Measurements from ENCODE around the gene BOK. TPM values are rescaled to one million over a fixed set of nuclear protein-coding genes. Genes with fewer than 3 reads are reported as not detected.
"Not testable (repeated sequence)": the region's sequence is repeated elsewhere in the genome, so short reads cannot be mapped to it uniquely, and the experiment has no call there.

BOK gene
- total RNA-seq, 2 experiments from 2014 or later = not detected

DNA sequence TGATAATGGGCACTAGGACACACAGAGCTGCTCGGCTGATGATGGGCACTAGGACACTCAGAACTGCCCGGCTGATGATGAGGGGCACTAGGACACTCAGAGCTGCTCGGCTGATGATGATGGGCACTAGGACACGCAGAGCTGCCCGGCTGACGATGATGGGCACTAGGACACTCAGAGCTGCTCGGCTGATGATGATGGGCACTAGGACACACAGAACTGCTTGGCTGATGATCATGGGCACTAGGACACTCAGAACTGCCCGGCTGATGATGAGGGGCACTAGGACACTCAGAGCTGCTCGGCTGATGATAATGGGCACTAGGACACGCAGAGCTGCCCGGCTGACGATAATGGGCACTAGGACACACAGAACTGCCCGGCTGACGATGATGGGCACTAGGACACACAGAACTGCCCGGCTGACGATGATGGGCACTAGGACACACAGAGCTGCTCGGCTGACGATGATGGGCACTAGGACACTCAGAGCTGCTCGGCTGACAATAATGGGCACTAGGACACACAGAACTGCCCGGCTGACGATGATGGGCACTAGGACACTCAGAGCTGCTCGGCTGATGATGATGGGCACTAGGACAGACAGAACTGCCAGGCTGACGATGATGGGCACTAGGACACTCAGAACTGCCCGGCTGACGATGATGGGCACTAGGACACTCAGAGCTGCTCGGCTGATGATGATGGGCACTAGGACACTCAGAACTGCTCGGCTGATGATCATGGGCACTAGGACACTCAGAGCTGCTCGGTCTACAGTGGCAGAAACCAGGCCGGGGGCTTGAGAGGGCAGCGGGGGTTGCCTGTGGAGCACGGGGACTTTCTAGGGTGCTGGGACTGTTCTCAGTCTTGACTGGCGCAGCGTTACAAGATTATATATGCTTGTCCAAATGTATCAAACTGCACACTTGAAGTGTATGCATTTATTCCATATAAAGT is 32.2 kb downstream of the BOK start:
- CTCF ChIA-PET; H3K4me3 Mint-ChIP-seq; H3K27ac Mint-ChIP-seq; H3K27me3 Mint-ChIP-seq (ENCODE audit: low read depth); DNase-seq; H3K4me1 Mint-ChIP-seq (ENCODE audit: low read depth); POLR2A ChIA-PET; ATAC-seq: not testable (repeated sequence)
- H3K9me3 Mint-ChIP-seq (ENCODE audit: insufficient read depth) = peaks cover 14% of the 10 kb centered on the region
- peaks cover 35% of the 10 kb centered on the region for H3K36me3 Mint-ChIP-seq (ENCODE audit: low read depth)

DNA sequence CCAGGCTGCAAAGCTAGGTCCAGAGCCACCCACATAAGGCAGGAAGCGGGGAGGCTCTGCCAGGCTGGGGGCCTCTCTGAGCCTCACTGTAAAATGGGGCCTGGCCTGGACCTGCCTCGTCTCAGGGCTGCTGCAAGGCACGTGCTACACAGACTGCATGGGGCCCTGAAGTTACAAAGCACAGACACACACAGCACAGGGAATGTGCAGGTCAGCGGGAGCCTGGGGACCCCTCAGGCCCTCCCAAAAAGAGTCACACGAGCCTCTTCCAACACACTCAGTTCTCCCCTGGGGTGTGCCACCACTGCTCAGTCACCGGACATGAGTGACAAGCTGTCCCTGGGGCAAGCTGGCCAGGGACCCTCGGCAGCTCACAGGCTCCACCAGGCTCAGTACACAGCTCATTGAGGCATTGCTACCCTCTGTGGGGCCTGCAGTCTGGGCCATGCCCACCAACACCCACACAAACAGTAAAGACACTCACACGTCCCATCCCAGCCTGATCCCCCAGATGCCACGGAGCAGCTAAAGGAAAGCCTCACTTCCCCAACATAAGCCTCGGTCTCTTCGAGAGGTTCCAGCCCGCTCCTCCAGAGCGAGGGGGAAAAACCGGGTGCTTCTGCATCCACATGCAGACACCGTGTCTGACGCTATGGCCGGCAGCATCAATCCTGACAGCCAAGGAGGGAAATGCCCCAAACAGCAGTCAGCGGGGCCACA is 33.7 kb downstream of the BOK start:
- H3K27ac Mint-ChIP-seq = no peak overlapping the region
- H3K4me3 Mint-ChIP-seq = no peak overlapping the region
- ATAC-seq = no peak
- no peaks in the 10 kb centered on the region for H3K4me1 Mint-ChIP-seq (ENCODE audit: low read depth)
- H3K27me3 Mint-ChIP-seq (ENCODE audit: low read depth) = no peaks in the 10 kb centered on the region
- H3K36me3 Mint-ChIP-seq (ENCODE audit: low read depth) = peaks cover 22% of the 10 kb centered on the region
- H3K9me3 Mint-ChIP-seq (ENCODE audit: insufficient read depth) = peaks cover 4% of the 10 kb centered on the region
- ChIA-PET POLR2A (no interaction called here), CTCF (interaction anchor here (1.3 kb wide), 1 partner anchor 18 kb away, joined by 4 read pairs; no protein-coding TSS in a partner anchor)
- no peak for DNase-seq

DNA sequence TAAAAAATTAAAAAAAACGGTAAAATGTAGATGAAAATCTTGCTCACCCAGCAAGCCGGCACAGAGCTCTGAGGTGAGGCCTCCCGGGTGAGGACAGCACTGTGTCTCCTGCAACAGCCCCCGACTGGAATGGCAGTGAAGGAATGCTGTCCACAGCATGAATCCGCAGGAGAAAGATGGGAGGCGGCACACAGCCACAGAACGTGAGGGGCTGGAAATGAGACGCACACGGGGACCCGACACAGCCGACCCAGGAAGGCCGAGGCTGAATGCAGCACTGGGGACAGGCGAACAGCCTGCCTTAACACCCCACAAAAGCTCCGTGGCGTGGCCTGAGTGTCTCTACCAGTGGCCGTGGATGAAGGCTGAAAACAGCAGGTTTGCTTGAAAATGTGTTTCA is 34.7 kb downstream of the BOK start:
- POLR2A ChIA-PET = no interaction called here
- Mint-ChIP-seq H3K27ac (no peak overlapping the region), H3K4me3 (no peak overlapping the region)

DNA sequence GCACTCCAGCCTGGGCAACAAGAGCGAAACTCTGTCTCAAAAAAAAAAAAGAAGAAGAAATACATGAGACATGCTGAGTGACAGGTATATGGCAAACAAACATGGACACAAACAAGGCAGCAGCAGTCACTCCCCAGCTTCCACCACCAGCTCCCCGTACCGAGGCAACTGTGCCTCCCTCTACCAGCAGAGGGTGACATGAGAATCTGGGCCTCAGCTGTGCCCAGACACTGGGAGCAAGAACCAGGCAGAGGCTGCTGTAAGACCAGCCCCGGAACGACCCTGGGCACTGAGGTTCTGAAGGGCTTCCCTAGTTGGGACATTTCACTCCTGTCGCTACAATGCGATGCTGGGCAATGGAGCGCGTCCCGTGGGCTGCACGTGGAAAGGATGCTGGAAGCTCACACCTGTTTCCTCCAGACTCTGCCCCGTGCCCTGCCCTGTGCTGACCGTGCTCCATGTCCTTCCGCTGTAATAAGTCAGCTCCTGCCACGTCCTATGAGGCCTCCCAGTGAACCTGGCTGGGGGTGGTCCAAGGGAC is 37.1 kb downstream of the BOK start:
- ATAC-seq = no peak
- ChIA-PET POLR2A (no interaction called here), CTCF (interaction anchor here (0.7 to 1.2 kb wide), 2 partner anchors 14 to 42 kb away, joined by 3 to 5 read pairs; partner anchors contain the start of gene ATG4B)
- H3K27me3 Mint-ChIP-seq (ENCODE audit: low read depth) = no peaks in the 10 kb centered on the region
- no peaks in the 10 kb centered on the region for H3K9me3 Mint-ChIP-seq (ENCODE audit: insufficient read depth)
- H3K4me3 Mint-ChIP-seq = no peak overlapping the region
- no peak overlapping the region for H3K27ac Mint-ChIP-seq
- no peak for DNase-seq
- peaks cover 13% of the 10 kb centered on the region for H3K36me3 Mint-ChIP-seq (ENCODE audit: low read depth)
- H3K4me1 Mint-ChIP-seq (ENCODE audit: low read depth) = no peaks in the 10 kb centered on the region

More for the DNA sequence above, 34.7 kb downstream of the BOK start:
- Mint-ChIP-seq H3K9me3 (ENCODE audit: insufficient read depth) (no peaks in the 10 kb centered on the region), H3K27me3 (ENCODE audit: low read depth) (no peaks in the 10 kb centered on the region), H3K4me1 (ENCODE audit: low read depth) (no peaks in the 10 kb centered on the region), H3K36me3 (ENCODE audit: low read depth) (peaks cover 13% of the 10 kb centered on the region)
- no peak for DNase-seq
- no peak for ATAC-seq
- CTCF ChIA-PET = no interaction called here

DNA sequence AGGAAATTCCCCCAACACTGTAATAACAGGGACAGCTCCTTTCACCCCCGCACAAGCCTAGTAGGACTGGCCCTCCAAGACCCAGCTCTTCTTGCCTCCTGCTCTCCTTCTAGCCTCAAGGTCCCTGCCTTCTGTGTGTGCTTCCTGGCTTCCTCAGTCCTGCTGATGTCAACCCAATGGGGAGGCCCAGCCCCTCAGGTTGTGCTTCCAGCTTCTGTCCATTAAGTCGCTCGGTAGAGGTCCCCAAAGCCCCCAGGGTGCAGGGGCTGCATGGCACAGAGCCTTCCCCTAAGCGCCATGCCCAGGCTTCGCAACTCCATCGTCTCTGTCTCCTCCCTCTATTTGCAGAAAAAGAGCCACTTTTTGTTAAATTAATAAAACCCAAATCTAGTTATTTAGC is 39.0 kb downstream of the BOK start:
- ChIA-PET CTCF (interaction anchor here (1.0 to 3.4 kb wide), 2 partner anchors 12 to 40 kb away, joined by 3 to 17 read pairs; no protein-coding TSS in a partner anchor), POLR2A (no interaction called here)
- no peak overlapping the region for H3K27ac Mint-ChIP-seq
- H3K9me3 Mint-ChIP-seq (ENCODE audit: insufficient read depth) = no peaks in the 10 kb centered on the region
- no peaks in the 10 kb centered on the region for H3K27me3 Mint-ChIP-seq (ENCODE audit: low read depth)
- H3K36me3 Mint-ChIP-seq (ENCODE audit: low read depth) = peaks cover 18% of the 10 kb centered on the region
- no peak for DNase-seq
- no peaks in the 10 kb centered on the region for H3K4me1 Mint-ChIP-seq (ENCODE audit: low read depth)
- ATAC-seq = no peak
- H3K4me3 Mint-ChIP-seq = no peak overlapping the region

DNA sequence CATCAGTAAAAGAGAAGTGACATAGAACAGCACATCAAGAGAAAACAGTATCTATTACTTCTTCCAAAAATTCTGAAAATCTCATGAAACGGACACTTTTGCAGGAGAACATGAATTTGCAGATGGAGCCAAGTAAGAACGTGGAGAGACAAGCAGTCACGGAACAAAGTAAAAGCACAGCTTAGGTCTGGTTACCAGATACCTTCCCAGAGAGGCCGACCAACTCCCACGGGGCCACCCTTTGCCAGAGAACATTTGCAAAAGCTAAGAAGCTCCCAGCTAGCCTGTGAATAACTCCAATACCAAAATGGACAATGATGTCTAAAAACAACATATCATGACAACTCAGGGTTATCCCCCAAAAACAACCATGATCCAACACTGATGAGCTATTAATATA is 39.5 kb downstream of the BOK start:
- POLR2A ChIA-PET = no interaction called here
- DNase-seq (no peak), ATAC-seq (no peak)
- CTCF ChIA-PET = interaction anchor here (1.0 to 3.4 kb wide), 2 partner anchors 11 to 40 kb away, joined by 3 to 17 read pairs; no protein-coding TSS in a partner anchor
- Mint-ChIP-seq H3K4me3 (no peak overlapping the region), H3K27me3 (ENCODE audit: low read depth) (no peaks in the 10 kb centered on the region), H3K4me1 (ENCODE audit: low read depth) (no peaks in the 10 kb centered on the region), H3K9me3 (ENCODE audit: insufficient read depth) (no peaks in the 10 kb centered on the region), H3K36me3 (ENCODE audit: low read depth) (peaks cover 18% of the 10 kb centered on the region), H3K27ac (no peak overlapping the region)

DNA sequence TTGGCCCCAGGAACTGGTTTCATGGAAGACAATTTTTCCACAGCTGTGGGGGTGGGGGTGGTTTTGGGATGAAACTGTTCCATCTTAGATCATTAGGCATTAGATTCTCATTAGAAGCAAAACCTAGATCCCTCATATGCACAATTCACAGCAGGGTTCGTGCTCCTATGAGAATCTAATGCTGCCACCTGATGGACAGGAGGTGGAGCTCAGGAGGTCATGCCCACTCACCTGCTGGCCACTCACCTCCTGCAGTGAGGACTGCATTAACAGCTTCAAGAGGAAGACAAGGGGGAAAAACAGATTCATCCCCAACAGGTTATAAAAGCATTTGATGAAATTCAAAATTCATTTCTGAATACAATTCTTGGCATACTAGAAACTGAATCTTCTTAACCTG is 39.9 kb downstream of the BOK start:
- peaks cover 21% of the 10 kb centered on the region for H3K36me3 Mint-ChIP-seq (ENCODE audit: low read depth)
- POLR2A ChIA-PET = no interaction called here
- CTCF ChIA-PET = interaction anchor here (1.0 to 3.4 kb wide), 2 partner anchors 11 to 41 kb away, joined by 3 to 17 read pairs; no protein-coding TSS in a partner anchor
- DNase-seq (no peak), ATAC-seq (no peak)
- no peaks in the 10 kb centered on the region for H3K4me1 Mint-ChIP-seq (ENCODE audit: low read depth)
- H3K9me3 Mint-ChIP-seq (ENCODE audit: insufficient read depth) = no peaks in the 10 kb centered on the region
- H3K27ac Mint-ChIP-seq = no peak overlapping the region
- no peak overlapping the region for H3K4me3 Mint-ChIP-seq
- H3K27me3 Mint-ChIP-seq (ENCODE audit: low read depth) = no peaks in the 10 kb centered on the region

DNA sequence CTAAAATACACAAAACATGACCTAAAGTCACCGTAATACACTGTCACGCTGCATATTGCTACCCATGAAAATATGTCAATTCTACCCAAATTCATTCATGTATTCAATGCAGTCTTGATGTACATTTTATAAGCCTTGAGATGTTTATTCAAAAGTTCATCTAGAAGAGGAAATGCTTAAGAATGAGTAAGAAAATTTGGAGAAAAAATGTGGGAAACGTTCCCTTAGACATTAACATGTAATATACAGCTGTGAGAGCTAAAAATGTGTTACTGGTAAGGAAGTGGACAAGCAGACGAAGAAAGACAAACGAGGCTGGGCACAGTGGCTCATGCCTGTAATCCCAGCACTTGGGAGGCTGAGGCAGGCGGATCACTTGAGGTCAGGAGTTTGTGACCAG is 41.1 kb downstream of the BOK start:
- ATAC-seq (no peak), DNase-seq (no peak)
- Mint-ChIP-seq H3K4me3 (no peak overlapping the region), H3K27ac (no peak overlapping the region), H3K36me3 (ENCODE audit: low read depth) (peaks cover 20% of the 10 kb centered on the region), H3K9me3 (ENCODE audit: insufficient read depth) (no peaks in the 10 kb centered on the region), H3K4me1 (ENCODE audit: low read depth) (no peaks in the 10 kb centered on the region), H3K27me3 (ENCODE audit: low read depth) (no peaks in the 10 kb centered on the region)
- ChIA-PET POLR2A (no interaction called here), CTCF (interaction anchor here (3.4 kb wide), 1 partner anchor 10 kb away, joined by 17 read pairs; no protein-coding TSS in a partner anchor)

DNA sequence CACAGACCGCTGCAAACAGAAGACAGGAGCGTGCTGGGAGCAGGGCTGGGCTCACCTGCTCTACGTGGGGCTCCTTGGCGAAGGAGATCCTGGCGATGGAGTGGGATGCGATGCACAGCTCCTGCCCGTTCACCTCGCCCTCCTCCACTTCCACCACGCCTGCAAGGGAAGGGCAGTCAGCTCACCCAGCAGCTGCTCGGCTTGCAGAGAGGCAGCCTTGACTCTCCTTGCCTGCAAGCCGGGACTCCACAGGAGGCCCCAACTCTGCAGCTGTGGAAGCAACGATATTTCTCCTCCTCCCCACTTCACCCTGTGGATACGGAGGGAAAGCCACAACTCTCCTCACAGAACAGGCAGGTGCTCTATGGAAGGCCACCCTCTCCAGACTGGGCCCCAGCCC is 43.3 kb downstream of the BOK start:
- Mint-ChIP-seq H3K9me3 (ENCODE audit: insufficient read depth) (no peaks in the 10 kb centered on the region), H3K27ac (no peak overlapping the region), H3K27me3 (ENCODE audit: low read depth) (no peaks in the 10 kb centered on the region), H3K4me3 (no peak overlapping the region), H3K36me3 (ENCODE audit: low read depth) (peaks cover 24% of the 10 kb centered on the region), H3K4me1 (ENCODE audit: low read depth) (no peaks in the 10 kb centered on the region)
- CTCF ChIA-PET = no interaction called here
- POLR2A ChIA-PET = no interaction called here
- ATAC-seq = no peak
- DNase-seq = no peak

DNA sequence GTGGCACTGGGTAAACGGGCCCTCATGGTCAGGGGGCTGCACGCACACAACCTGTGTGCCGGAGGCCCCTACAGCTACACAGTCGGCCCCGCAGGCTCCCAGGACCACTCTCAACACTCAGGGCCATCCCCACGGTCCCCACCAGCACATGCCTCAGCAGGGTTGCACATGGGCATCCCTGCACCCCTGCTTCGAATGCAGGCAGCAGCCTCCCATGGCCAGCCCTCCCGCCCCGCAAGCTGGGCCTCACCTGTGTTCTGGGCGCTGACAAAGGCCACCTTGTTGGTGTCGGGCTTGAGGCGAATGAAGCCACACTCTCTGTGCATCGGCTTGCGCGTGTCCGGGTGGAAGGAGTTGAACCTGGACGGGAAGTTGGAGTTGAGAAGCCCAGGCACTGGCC is 44.2 kb downstream of the BOK start:
- Mint-ChIP-seq H3K27me3 (ENCODE audit: low read depth) (no peaks in the 10 kb centered on the region), H3K4me1 (ENCODE audit: low read depth) (no peaks in the 10 kb centered on the region), H3K36me3 (ENCODE audit: low read depth) (peaks cover 24% of the 10 kb centered on the region), H3K4me3 (no peak overlapping the region), H3K9me3 (ENCODE audit: insufficient read depth) (no peaks in the 10 kb centered on the region), H3K27ac (no peak overlapping the region)
- ATAC-seq (no peak), DNase-seq (no peak)
- POLR2A ChIA-PET = no interaction called here
- CTCF ChIA-PET = no interaction called here

DNA sequence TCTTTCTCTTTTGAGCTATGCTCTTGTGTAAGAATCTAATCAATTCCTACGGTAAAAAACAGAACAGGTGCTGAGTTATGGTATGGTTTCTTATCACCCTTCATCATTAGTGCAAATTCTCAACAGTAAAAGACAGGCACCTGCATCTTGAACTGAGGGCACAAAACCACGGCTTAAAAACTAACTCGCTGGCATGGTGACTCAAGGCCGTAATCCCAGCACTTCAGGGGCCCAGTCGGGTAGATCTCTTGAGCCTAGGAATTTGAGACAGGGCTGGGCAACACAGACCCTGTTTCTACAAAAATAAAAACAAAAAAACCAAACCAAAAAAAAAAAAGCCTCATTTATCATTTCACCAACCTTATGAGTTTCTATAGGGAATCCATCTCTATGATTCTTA is 45.1 kb downstream of the BOK start:
- ChIA-PET POLR2A (no interaction called here), CTCF (no interaction called here)
- Mint-ChIP-seq H3K4me1 (ENCODE audit: low read depth) (peaks cover 5% of the 10 kb centered on the region), H3K27me3 (ENCODE audit: low read depth) (no peaks in the 10 kb centered on the region), H3K9me3 (ENCODE audit: insufficient read depth) (no peaks in the 10 kb centered on the region), H3K36me3 (ENCODE audit: low read depth) (peaks cover 28% of the 10 kb centered on the region), H3K27ac (no peak overlapping the region), H3K4me3 (no peak overlapping the region)
- no peak for ATAC-seq
- no peak for DNase-seq

DNA sequence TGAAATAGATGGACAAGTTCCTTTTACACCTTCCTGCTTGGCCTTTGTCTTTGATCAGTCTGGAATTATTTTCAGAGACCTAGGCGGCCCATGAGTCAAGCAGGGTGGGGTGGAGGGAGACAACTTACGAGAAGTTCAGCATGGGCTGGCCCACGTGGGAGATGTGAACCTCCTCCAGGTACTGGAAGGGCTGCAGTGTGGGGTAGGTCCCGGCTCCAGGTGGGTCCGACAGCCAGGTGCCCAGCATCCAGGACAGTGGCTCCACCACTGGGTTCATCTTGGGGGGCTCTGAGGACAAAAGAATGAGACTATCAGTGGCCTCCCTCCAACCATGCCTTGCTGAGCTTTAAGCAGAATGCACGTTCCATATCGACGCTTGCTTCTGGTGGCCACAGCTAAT is 47.6 kb downstream of the BOK start:
- Mint-ChIP-seq H3K27ac (no peak overlapping the region), H3K4me3 (no peak overlapping the region), H3K9me3 (ENCODE audit: insufficient read depth) (no peaks in the 10 kb centered on the region), H3K4me1 (ENCODE audit: low read depth) (peaks cover 18% of the 10 kb centered on the region), H3K36me3 (ENCODE audit: low read depth) (peaks cover 19% of the 10 kb centered on the region), H3K27me3 (ENCODE audit: low read depth) (no peaks in the 10 kb centered on the region)
- ChIA-PET CTCF (no interaction called here), POLR2A (no interaction called here)
- ATAC-seq (no peak), DNase-seq (no peak)

All from activated CD8-positive, alpha-beta T cell treated with anti-CD3 and anti-CD28 coated beads, Interleukin-2, amount 10 ng/mL, durations not matched to agents 7 days and 5 days (primary cell).